K562 (cell line): ENCODE results near the gene ZDHHC11. TPM values are rescaled to one million over a fixed set of nuclear protein-coding genes. Genes with fewer than 3 reads are reported as not detected.

Experiments
- BACH1 ChIP-seq: fragments of 200-800 bp; sonication (Bioruptor generic); IDR thresholded peaks from 2 replicates; pipeline ENCODE4 v1.6.1; 2016; ENCODE audit warnings: missing genetic modification characterization, missing compliant biosample characterization
- BMI1 ChIP-seq: fragments of 150-350 bp; IDR thresholded peaks from 2 replicates; pipeline ENCODE4 v1.6.1; 2014; ENCODE audit warnings: low read length
- CBX5 ChIP-seq: IDR thresholded peaks from 2 replicates; pipeline ENCODE4 v1.6.1; 2014; ENCODE audit warnings: low read depth, borderline replicate concordance
- CREBBP ChIP-seq: IDR thresholded peaks from one replicate; pipeline ENCODE4 v1.6.1; 2012; ENCODE audit warnings: low read depth, mild to moderate bottlenecking, control low read depth, inconsistent platforms, low read length
- DMBX1 ChIP-seq: fragments of 250-450 bp; sonication (Bioruptor Pico); IDR thresholded peaks from 2 replicates; pipeline ENCODE4 v1.8.0; 2022; ENCODE audit warnings: inconsistent platforms, mild to moderate bottlenecking, moderate library complexity, borderline replicate concordance
- EGR1 ChIP-seq: fragments of 450-650 bp; conservative IDR thresholded peaks from 2 replicates; pipeline ENCODE4 v1.6.1; 2017; ENCODE audit warnings: mild to moderate bottlenecking
- GABPB1 ChIP-seq: sonication (generic); formaldehyde crosslinking; IDR thresholded peaks from 2 replicates; pipeline ENCODE4 v1.8.0; 2022; ENCODE audit warnings: mild to moderate bottlenecking, missing genetic modification reagents
- ILF3 ChIP-seq: fragments of 450-650 bp; IDR thresholded peaks from 2 replicates; pipeline ENCODE4 v1.6.1; 2018; ENCODE audit warnings: antibody characterized with exemption, mild to moderate bottlenecking, moderate library complexity, borderline replicate concordance
- KDM4B ChIP-seq, 2 experiments: fragments of 450-650 bp in 1 of 2; sonication (generic) in 1 of 2; IDR thresholded peaks; 2 replicates each; pipeline ENCODE4 v1.6.1; 2016 to 2017; ENCODE audit warnings: borderline replicate concordance in 2 of 2, antibody characterized with exemption in 1 of 2, low read depth in 1 of 2, mild to moderate bottlenecking in 1 of 2
- MITF ChIP-seq: IDR thresholded peaks from 2 replicates; pipeline ENCODE4 v1.6.1; 2014; ENCODE audit warnings: antibody characterized with exemption
- MXD1 ChIP-seq: fragments of 250-450 bp; sonication (Bioruptor Pico); IDR thresholded peaks from 2 replicates; pipeline ENCODE4 v1.8.0; 2021; ENCODE audit warnings: borderline replicate concordance, mild to moderate bottlenecking, moderate library complexity; ENCODE audit not compliant: poor library complexity, severe bottlenecking
- NBN ChIP-seq: fragments of 450-650 bp; IDR thresholded peaks from 2 replicates; pipeline ENCODE4 v1.6.1; 2016; ENCODE audit warnings: low read depth, mild to moderate bottlenecking
- RB1 ChIP-seq: fragments of 450-650 bp; IDR thresholded peaks from 2 replicates; pipeline ENCODE4 v1.6.1; 2017; ENCODE audit warnings: low read depth, mild to moderate bottlenecking
- SIX5 ChIP-seq, 2 experiments: IDR thresholded peaks; 2 replicates each; pipeline ENCODE4 v1.6.1; 2011; ENCODE audit warnings: low read length in 2 of 2, borderline replicate concordance in 1 of 2, low read depth in 1 of 2, mild to moderate bottlenecking in 1 of 2, moderate library complexity in 1 of 2; ENCODE audit not compliant: insufficient read depth in 1 of 2
- SRSF7 ChIP-seq: fragments of 200-400 bp; formaldehyde crosslinking; optimal IDR thresholded peaks from 2 replicates; pipeline ENCODE3; 2017; ENCODE audit warnings: mild to moderate bottlenecking, low read depth, low read length
- ZBTB7A ChIP-seq: IDR thresholded peaks from 2 replicates; pipeline ENCODE4 v1.6.1; 2011; ENCODE audit warnings: low read depth, mild to moderate bottlenecking, low read length, moderate library complexity, borderline replicate concordance; ENCODE audit not compliant: control insufficient read depth
- ZFX ChIP-seq: sonication (generic); formaldehyde crosslinking; IDR thresholded peaks from 2 replicates; pipeline ENCODE4 v1.8.0; 2022; ENCODE audit warnings: mild to moderate bottlenecking, missing genetic modification reagents, moderate library complexity
- ZNF124 ChIP-seq: sonication (generic); formaldehyde crosslinking; IDR thresholded peaks from 2 replicates; pipeline ENCODE4 v1.8.1; 2022; ENCODE audit warnings: missing genetic modification reagents
- ZNF3 ChIP-seq: fragments of 250-450 bp; sonication (Bioruptor Pico); IDR thresholded peaks from 2 replicates; pipeline ENCODE4 v1.5.0; 2021; ENCODE audit warnings: mild to moderate bottlenecking, moderate library complexity
- polyA plus RNA-seq, 8 experiments: library from polyadenylated mRNA; depleted of rRNA in 4 of 8; stranded (reverse) in 5 of 8; unstranded in 3 of 8; fragments of >200 nt; fragmentation: Nextera tagmentation in 2 of 8; fragmentation: Illumina TruSeq in 1 of 8; extraction: Ambion mirVana in 2 of 8; extraction: Trizol in 1 of 8; gene quantifications; 2 replicates each; pipeline versions ENCODE4 v1.2.1 to v1.2.3, GENCODE V29; 2011 to 2014; ENCODE audit warnings: inconsistent platforms in 1 of 8, missing spikeins in 1 of 8
- total RNA-seq, 7 experiments: library from RNA; depleted of rRNA in 6 of 7; stranded (reverse); fragments of >200 nt in 6 of 7; fragmentation: Illumina TruSeq in 2 of 7; extraction: Trizol in 2 of 7; gene quantifications; 2 replicates each; pipeline versions ENCODE4 v1.2.1 to v1.2.3, GENCODE V29; 2011 to 2021; ENCODE audit warnings: low replicate concordance in 1 of 7
- TF ChIP-seq, protein P1 (sequence below): fragments of 450-650 bp; formaldehyde crosslinking; IDR thresholded peaks from 2 replicates; pipeline ENCODE4 v1.4.0; 2022; ENCODE audit warnings: missing genetic modification characterization
- TF ChIP-seq, protein P2 (sequence below): fragments of 250-450 bp; sonication (Bioruptor Pico); IDR thresholded peaks from 2 replicates; pipeline ENCODE4 v1.9.0; 2021; ENCODE audit warnings: mild to moderate bottlenecking, inconsistent platforms

ZDHHC11 gene
- total and polyA plus RNA-seq, 9 of the 15 experiments (the other 6 are each of a cell fraction or from before 2014, with no cell fraction given) = 0.07 to 2.3 (median 0.52) TPM

- TF ChIP-seq, protein P1, sequence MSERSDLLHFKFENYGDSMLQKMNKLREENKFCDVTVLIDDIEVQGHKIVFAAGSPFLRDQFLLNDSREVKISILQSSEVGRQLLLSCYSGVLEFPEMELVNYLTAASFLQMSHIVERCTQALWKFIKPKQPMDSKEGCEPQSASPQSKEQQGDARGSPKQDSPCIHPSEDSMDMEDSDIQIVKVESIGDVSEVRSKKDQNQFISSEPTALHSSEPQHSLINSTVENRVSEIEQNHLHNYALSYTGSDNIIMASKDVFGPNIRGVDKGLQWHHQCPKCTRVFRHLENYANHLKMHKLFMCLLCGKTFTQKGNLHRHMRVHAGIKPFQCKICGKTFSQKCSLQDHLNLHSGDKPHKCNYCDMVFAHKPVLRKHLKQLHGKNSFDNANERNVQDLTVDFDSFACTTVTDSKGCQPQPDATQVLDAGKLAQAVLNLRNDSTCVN (CRISPR knock-in tag) = peak; percentile 59; the same call in 1 of the 2 replicates
- TF ChIP-seq, protein P2, sequence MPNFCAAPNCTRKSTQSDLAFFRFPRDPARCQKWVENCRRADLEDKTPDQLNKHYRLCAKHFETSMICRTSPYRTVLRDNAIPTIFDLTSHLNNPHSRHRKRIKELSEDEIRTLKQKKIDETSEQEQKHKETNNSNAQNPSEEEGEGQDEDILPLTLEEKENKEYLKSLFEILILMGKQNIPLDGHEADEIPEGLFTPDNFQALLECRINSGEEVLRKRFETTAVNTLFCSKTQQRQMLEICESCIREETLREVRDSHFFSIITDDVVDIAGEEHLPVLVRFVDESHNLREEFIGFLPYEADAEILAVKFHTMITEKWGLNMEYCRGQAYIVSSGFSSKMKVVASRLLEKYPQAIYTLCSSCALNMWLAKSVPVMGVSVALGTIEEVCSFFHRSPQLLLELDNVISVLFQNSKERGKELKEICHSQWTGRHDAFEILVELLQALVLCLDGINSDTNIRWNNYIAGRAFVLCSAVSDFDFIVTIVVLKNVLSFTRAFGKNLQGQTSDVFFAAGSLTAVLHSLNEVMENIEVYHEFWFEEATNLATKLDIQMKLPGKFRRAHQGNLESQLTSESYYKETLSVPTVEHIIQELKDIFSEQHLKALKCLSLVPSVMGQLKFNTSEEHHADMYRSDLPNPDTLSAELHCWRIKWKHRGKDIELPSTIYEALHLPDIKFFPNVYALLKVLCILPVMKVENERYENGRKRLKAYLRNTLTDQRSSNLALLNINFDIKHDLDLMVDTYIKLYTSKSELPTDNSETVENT (CRISPR knock-in tag) = no peak
- no peak for TF ChIP-seq ZFX
- no peak for TF ChIP-seq BACH1 (tag)
- no peak for TF ChIP-seq MXD1 (CRISPR knock-in tag)
- TF ChIP-seq NBN = no peak
- peak; percentile 75 for TF ChIP-seq EGR1
- TF ChIP-seq CBX5 = no peak
- no peak for TF ChIP-seq DMBX1 (CRISPR knock-in tag)
- TF ChIP-seq ILF3 = no peak
- peak; percentile 76 for TF ChIP-seq ZBTB7A
- no peak; a peak in 1 of 4 replicates for TF ChIP-seq KDM4B (IDR thresholded peaks at IDR 0.05; ENCODE audit: borderline replicate concordance in 2 of 2, low read depth in 1 of 2)
- TF ChIP-seq SIX5 (IDR thresholded peaks at IDR 0.05; ENCODE audit: borderline replicate concordance in 1 of 2, insufficient read depth in 1 of 2, low read depth in 1 of 2, low read length in 2 of 2) = no peak
- no peak for TF ChIP-seq ZNF3 (CRISPR knock-in tag)
- TF ChIP-seq ZNF124 (CRISPR knock-in tag) = no peak
- no peak for TF ChIP-seq CREBBP
- TF ChIP-seq MITF = no peak
- no peak for TF ChIP-seq BMI1
- no peak; the same call in 1 of the 2 replicates for TF ChIP-seq RB1
- no peak for TF ChIP-seq GABPB1 (CRISPR knock-in tag)
- no peak for TF ChIP-seq SRSF7
These were observed 40.5 kb upstream of the ZDHHC11 start (continued) for GRCh38 chr5:891117-891836.
